ENCODE results near the gene MRPL4. TPM values are rescaled to one million over a fixed set of nuclear protein-coding genes. Genes with fewer than 3 reads are reported as not detected.

Gene MRPL4
- total and polyA plus RNA-seq, 4 donors, result 21.5 to 74.8 (median 33.7) TPM

GRCh38 chr19:10256551-10256950 lies 4.5 kb downstream of the MRPL4 start:
- no peak overlapping the region for H3K27ac ChIP-seq (ENCODE audit: low read depth in 1 of 2, low read length in 2 of 2)
- DNase-seq (ENCODE audit: low spot score), result no peak
- no peaks in the 10 kb centered on the region for H3K9me3 ChIP-seq (ENCODE audit: control insufficient read depth in 4 of 4, low read length in 3 of 4)
- TF ChIP-seq MAX (IDR thresholded peaks at IDR 0.05) (no peak), ATF3 (IDR thresholded peaks at IDR 0.05) (no peak), FOXA2 (IDR thresholded peaks at IDR 0.05) (no peak), ZBTB33 (IDR thresholded peaks at IDR 0.05) (no peak), SP1 (IDR thresholded peaks at IDR 0.05) (no peak), NR2F2 (IDR thresholded peaks at IDR 0.05) (no peak), YY1 (IDR thresholded peaks at IDR 0.05) (no peak)
- H3K4me3 ChIP-seq (ENCODE audit: low read depth in 1 of 3, low read length in 3 of 3), result no peak overlapping the region
- no peaks in the 10 kb centered on the region for H3K27me3 ChIP-seq (ENCODE audit: control insufficient read depth in 4 of 4, insufficient read depth in 4 of 4, low read length in 3 of 4)
- H3K4me1 ChIP-seq (ENCODE audit: control insufficient read depth in 4 of 4, insufficient read depth in 4 of 4, low read length in 3 of 4), result peaks cover 0 to 13% (median 10%) of the 10 kb centered on the region in 4 donors
- 93% methylated on average over 18 of the region's 18 CpGs for WGBS
- peaks cover 10 to 40% (median 23%) of the 10 kb centered on the region in 4 donors for H3K36me3 ChIP-seq (ENCODE audit: control insufficient read depth in 4 of 4, insufficient read depth in 3 of 4, low read depth in 1 of 4, low read length in 3 of 4)
- no peak overlapping the region for H3K9ac ChIP-seq (ENCODE audit: low read depth in 1 of 2, low read length in 2 of 2)

- no peak for DNase-seq (ENCODE audit: low spot score)
- H3K27me3 ChIP-seq (ENCODE audit: control insufficient read depth in 4 of 4, insufficient read depth in 4 of 4, low read length in 3 of 4), result no peaks in the 10 kb centered on the region
- no peak overlapping the region for H3K4me3 ChIP-seq (ENCODE audit: low read depth in 1 of 3, low read length in 3 of 3)
- WGBS, result 71% methylated on average over 9 of the region's 9 CpGs
- H3K9ac ChIP-seq (ENCODE audit: low read depth in 1 of 2, low read length in 2 of 2), result no peak overlapping the region
- TF ChIP-seq HNF4A (conservative IDR thresholded peaks at IDR 0.05), result peak; percentile 46 to 69
- TF ChIP-seq RXRA (IDR thresholded peaks at IDR 0.05), result peak; percentile 21 to 54
- no peak for TF ChIP-seq NR2F2 (IDR thresholded peaks at IDR 0.05)
- TF ChIP-seq RAD21 (IDR thresholded peaks at IDR 0.05), result no peak
- TF ChIP-seq EGR1 (IDR thresholded peaks at IDR 0.05; ENCODE audit: low read depth in 2 of 2), result no peak
- no peak for TF ChIP-seq FOXA1 (IDR thresholded peaks at IDR 0.05)
- TF ChIP-seq REST (IDR thresholded peaks at IDR 0.05), result no peak
- TF ChIP-seq HNF4G (IDR thresholded peaks at IDR 0.05), result peak; percentile 25
- H3K9me3 ChIP-seq (ENCODE audit: control insufficient read depth in 4 of 4, low read length in 3 of 4), result no peaks in the 10 kb centered on the region
- peaks cover 0 to 14% (median 10%) of the 10 kb centered on the region in 4 donors for H3K4me1 ChIP-seq (ENCODE audit: control insufficient read depth in 4 of 4, insufficient read depth in 4 of 4, low read length in 3 of 4)
- H3K36me3 ChIP-seq (ENCODE audit: control insufficient read depth in 4 of 4, insufficient read depth in 3 of 4, low read depth in 1 of 4, low read length in 3 of 4), result peaks cover 10 to 40% (median 23%) of the 10 kb centered on the region in 4 donors
- H3K27ac ChIP-seq (ENCODE audit: low read depth in 1 of 2, low read length in 2 of 2), result no peak overlapping the region
Measured at GRCh38 chr19:10256970-10257615, 5.1 kb downstream of the MRPL4 start.

Data from liver (tissue), 9 donors.